WI38 (cell line): Measurements from ENCODE around the gene CFAP53.
"Not testable (repeated sequence)": the region's sequence is repeated elsewhere in the genome, so short reads cannot be mapped to it uniquely, and the experiment has no call there.

ENCODE experiments used
- H3K4me3 ChIP-seq: 2 replicates; pipeline ENCODE4 v1.5.1; 2011; ENCODE audit warnings: low read depth, mild to moderate bottlenecking, control low read depth, low read length
- CTCF ChIP-seq: IDR thresholded peaks from 2 replicates; pipeline ENCODE4 v1.5.1; 2012; ENCODE audit warnings: low read depth, mild to moderate bottlenecking, control low read depth, low read length

CFAP53 gene

GRCh38 chr18:50310080-50310479 is 43.8 kb upstream of the CFAP53 start:
- H3K4me3 ChIP-seq, result no peak overlapping the region
- no peak for TF ChIP-seq CTCF

- not testable (repeated sequence) for H3K4me3 ChIP-seq
Observed at GRCh38 chr18:50308851-50309250, 42.6 kb upstream of the CFAP53 start.

GRCh38 chr18:50307738-50308470 is 41.6 kb upstream of the CFAP53 start:
- peak overlapping the region; percentile 58 for H3K4me3 ChIP-seq
- TF ChIP-seq CTCF, result no peak

GRCh38 chr18:50307400-50307737 is 41.1 kb upstream of the CFAP53 start:
- H3K4me3 ChIP-seq, result peak overlapping the region; percentile 58
- no peak for TF ChIP-seq CTCF

- no peak for TF ChIP-seq CTCF
- no peak overlapping the region; the same call in 1 of the 2 replicates for H3K4me3 ChIP-seq
Observed at GRCh38 chr18:50306944-50307343, 40.6 kb upstream of the CFAP53 start.

- no peak for TF ChIP-seq CTCF
- no peak overlapping the region for H3K4me3 ChIP-seq
Observed at GRCh38 chr18:50301074-50301473, 34.8 kb upstream of the CFAP53 start.

- no peak overlapping the region for H3K4me3 ChIP-seq
- no peak for TF ChIP-seq CTCF
Observed at GRCh38 chr18:50299626-50300388, 33.5 kb upstream of the CFAP53 start.
